HG03175 (cell line): ENCODE results near the gene ANKMY1.
A peak's percentile ranks its signal among the peaks of the same experiment; 100 is the strongest.
"Not testable (repeated sequence)": the region's sequence is repeated elsewhere in the genome, so short reads cannot be mapped to it uniquely, and the experiment has no call there.

Source experiments
- ATAC-seq: cut with Tn5 transposase; IDR thresholded peaks from one replicate; pipeline ENCODE4 v1.9.1; 2021; ENCODE audit warnings: mild to moderate bottlenecking, moderate library complexity; ENCODE audit not compliant: unreplicated experiment

The ANKMY1 gene

DNA sequence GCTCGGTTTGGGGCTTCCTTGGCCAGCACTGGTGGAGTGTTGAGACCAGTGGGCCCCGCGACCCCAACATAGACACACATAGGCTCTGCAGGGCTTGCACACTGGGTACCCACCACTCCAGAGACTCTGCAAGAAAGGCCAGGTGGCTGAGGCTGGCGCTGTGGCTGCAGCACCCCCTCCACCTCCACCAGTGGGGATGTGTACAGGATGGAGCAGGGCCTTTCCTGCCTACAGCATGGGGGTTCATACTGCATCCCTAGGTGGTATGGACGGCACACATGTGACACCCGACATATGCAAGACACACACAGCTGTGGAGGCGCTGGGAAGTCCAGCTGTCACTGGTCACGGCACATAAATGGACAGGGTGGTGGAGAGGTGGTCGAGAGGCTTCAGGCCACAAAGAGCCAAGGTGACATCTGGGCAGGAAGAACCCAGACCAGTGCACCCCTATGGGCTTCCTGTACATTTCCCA is 11.8 kb upstream of the ANKMY1 start:
- ATAC-seq, result no peak

DNA sequence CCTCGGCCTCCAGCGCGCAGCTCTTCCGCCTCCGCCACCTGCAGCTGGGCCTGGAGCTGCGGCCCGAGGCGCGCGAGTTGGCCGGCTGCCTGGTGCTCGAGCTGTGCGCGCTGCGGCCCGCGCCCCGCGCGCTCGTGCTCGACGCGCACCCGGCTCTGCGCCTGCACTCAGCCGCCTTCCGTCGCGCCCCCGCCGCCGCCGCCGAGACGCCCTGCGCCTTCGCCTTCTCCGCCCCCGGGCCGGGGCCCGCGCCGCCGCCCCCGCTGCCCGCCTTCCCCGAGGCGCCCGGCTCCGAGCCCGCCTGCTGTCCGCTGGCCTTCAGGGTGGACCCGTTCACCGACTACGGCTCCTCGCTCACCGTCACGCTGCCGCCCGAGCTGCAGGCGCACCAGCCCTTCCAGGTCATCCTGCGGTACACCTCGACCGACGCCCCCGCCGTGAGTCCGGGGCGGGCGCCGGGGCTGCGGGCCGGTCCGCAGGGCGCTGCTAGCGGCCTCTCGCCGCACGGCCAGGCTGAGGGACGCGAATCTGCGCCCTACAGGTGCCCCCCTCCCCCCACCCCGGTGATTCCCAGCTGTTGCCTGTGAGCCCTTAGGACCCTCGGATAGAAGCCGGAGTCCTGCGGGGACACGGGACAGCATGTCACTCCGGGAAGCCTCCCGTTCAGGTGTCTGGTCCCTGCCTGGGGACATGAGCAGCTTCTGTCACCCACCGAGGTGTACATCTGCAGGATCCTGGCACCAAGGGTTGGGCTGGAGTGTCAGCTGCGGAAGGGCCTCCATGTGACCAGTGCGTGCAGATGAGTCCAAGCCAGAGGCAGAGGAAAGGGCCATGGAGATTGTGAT is 11.1 kb upstream of the ANKMY1 start:
- peak; percentile 21 for ATAC-seq

GRCh38 chr2:240567872-240568677 is 10.3 kb upstream of the ANKMY1 start, which contains the start of gene RNPEPL1:
TSS of gene RNPEPL1 (plus strand) at chr2:240568484. CDS start at chr2:240568587, 103 bp downstream.
- peak; percentile 38 for ATAC-seq

DNA sequence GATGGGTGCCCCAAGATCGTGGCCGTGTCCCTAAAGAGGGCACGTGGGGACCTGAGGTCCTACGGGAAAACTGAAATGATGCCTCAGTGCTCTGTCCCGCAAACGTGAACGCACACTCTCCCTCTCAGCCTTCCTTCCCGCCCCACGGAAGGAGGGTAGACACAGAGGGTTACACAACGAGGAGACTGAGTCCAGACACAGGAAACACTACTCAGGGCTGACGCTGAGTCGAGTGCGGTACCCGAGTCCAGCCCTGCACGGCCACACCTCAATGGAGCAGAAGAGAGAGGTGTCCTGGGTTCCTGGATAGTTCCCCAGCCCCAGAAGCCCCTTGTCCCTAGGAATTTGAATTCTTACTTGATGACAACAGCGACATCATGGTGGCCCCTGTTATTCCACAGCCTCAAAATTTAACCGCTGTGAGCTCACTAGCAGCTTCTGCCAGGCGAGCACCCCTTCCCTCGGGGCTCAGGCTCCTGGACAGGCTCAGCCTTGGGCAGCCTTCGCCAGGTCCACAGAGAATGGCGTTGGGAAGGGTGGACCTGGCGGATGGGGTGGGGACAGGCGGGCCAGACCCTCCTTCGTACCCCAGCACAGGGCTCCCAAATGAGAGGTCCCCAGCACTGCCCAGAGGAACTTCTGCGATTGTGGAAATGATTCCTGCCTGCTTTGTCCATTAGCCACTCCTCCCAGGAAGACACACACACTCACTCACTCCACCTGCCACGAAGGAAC is 9.5 kb upstream of the ANKMY1 start:
- no peak for ATAC-seq

GRCh38 chr2:240566203-240567136 is 8.7 kb upstream of the ANKMY1 start:
- ATAC-seq, result peak; percentile 47

DNA sequence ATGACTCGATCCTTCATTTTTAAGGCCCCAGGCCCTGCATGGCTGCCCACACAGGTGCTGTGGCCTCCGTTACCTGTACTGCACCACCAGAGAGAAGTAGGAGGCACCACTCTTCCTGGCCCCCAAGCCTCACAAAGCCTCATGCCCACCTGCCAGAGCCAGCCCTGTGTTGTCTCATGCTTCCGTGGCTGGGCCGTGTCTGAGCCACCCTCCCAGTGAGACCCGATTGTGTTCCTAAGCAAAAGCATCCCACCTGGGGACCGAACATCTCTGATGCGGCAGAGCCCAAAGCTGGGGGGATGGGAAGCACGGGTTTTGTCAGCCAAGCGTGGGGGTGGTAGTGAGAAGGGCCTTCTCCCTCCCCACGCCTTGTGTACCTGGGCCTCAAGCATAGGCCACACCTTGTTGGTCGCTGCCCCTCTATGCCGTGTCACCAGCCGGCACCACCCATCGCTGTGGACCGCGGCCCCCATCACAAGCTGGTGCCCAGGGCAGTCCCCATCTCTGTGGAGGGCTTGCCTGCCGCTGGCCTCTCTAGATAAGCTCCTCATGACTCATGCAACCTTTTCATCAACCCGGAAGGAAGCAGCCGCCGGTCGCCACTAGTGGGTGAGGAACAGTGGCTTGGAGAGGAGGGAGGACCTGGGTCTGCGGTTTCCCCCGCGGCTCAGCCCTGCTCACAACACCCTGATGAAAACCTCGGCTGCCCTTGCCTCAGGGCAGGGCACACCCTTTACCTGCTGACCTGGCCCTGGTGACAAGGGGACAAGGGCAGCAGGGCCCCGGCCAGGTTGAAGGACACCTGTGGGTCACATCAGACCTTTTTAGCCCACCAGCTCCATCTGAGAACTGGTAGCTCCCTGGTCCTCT is 7.8 kb upstream of the ANKMY1 start:
- ATAC-seq, result peak; percentile 37

GRCh38 chr2:240564561-240565332 is 7.0 kb upstream of the ANKMY1 start:
- ATAC-seq, result no peak

DNA sequence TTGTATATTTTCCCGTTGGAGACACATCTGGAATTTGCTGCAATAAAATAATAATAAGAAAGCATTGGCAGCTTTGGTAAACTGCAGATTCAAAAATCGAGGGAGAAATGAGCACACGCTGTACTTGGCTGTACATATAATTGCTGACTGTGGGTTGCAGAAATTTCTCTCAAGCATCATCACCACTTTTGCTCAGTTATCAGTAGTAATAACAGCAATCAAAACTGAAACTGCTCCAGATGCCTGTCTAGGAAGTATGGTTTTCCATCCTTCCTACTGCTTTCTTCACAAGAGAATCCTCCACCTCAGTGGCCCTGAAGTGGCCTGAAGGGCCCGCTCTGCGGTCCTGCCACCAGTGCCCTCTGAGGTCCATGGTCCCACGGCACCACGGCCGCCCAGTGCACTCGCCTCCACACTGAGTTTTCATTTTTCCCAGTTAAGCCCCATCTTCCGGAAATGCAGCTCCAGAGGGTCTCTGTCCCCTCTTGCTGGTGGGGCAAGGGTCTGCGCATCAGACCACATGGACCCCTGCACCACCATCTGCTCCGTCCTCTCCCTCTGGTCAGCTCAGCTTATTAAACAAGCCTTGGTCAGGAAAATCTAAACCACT is 6.3 kb upstream of the ANKMY1 start:
- ATAC-seq, result no peak

- ATAC-seq, result not testable (repeated sequence)
Observed at GRCh38 chr2:240563231-240563630, 5.4 kb upstream of the ANKMY1 start.

DNA sequence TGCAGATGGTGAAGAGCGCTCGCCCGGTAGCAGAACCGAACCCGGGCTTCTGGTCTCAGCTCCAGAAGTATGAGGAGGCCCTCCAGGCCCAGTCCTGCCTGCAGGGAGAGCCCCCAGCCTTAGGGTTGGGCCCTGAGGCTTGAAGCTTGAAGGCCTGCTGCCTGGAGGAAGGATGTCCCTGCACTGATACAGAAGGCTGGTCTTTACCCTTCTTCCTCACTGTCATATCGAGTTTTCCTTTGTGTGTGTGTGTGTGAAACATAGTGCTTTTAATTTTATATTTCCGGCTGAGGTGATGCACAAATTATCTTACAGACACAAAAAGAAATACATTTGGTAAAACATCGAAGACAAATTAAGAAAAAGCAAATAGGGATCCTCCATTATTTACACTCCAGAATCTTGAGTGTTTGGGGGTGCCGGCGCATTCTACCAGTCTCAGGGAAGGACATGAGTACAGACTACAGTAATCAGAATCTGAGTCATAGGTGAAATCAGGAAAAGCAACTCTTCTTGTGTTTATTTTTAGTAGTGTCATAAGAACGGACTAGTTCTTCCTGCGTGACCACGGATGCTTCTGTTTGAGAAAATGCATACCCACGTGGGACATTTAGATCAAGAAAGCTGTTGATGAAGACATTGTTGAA is 3.7 kb upstream of the ANKMY1 start:
- no peak for ATAC-seq

- peak; percentile 54 for ATAC-seq
Observed at GRCh38 chr2:240560480-240561324, 2.9 kb upstream of the ANKMY1 start.

- peak; percentile 64 for ATAC-seq
Observed at GRCh38 chr2:240560084-240560479, 2.3 kb upstream of the ANKMY1 start, which contains the start of gene DUSP28. TSS of gene DUSP28 (plus strand) at chr2:240560357. CDS start at chr2:240560685, 328 bp downstream.

DNA sequence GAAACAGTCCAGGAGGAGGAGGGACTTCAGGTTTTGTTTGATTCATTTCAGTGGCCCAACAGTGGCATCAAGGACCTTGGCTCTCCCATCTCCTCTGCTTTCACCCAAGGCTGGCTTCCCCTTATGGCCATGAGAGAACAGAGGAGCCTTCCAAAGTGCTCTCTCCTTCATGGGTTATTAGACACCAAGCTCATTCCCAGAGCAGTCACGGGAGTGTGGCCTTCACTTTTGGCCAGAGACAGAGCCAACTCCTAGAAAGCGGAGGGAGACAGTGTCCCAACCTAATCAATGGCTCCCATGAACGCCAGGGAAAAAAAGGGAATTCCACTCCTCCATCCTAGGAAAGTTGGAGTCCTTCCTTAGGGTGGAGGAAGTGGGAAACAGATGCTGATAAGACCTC is 1.5 kb upstream of the ANKMY1 start:
- no peak for ATAC-seq

DNA sequence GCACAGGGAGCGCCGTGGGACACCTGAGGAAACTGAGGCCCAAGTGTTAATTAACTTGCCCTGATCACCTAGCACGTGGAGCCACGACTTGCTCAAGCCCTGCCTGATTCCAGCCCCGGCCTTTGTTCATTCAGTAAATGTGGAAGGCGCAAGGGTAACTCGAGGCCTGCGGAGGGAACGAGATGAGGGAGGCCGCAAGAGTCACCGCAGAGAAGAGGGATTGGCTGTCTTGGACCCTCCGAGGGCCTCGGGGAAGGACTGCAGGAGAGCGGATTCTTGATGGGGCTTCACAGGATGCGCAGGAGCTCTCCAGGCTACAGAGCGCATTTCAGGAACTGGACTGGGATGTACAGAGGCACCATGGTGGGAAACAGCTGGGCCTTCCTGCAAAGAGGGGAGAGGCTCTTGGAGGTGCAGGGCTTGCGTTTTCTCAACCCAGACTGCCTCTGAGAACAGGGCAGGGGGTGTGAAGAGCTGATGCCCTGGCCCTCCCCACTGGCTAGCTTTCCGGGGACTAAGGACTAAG is 511 bp upstream of the ANKMY1 start:
- ATAC-seq, result no peak

- no peak for ATAC-seq
Observed at GRCh38 chr2:240557101-240557751, 562 bp downstream of the ANKMY1 start.
